NK-92 (cell line): Measurements from ENCODE around the gene LUM.

Source experiments
- DNase-seq: peaks from one replicate; lab custom pipeline; 2025; ENCODE audit not compliant: unreplicated experiment; lab: John Stamatoyannopoulos, UW

Gene LUM

GRCh38 chr12:91074851-91075250, 36.4 kb downstream of the LUM start:
- DNase-seq: no peak

- DNase-seq: no peak
These were observed 37.1 kb downstream of the LUM start for GRCh38 chr12:91074154-91074709.

DNA sequence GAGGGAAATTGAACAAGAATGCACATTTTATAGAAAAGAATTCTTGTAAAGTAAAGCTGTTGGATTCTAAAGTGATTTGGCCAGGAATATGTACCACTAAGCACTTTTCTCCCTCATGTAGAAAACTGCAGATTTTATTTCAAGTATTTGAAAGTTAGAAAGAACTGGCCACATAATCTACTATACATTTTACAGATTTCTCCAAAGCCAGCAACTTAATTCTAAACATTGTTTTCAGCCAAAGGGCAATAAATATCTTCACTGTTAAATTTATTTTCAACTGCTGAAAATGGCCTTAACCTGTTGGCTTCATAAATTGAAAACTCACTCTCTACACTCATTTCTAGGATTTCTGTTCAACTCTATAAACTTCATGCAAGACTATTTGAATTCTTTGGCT, 37.9 kb downstream of the LUM start:
- no peak for DNase-seq

DNA sequence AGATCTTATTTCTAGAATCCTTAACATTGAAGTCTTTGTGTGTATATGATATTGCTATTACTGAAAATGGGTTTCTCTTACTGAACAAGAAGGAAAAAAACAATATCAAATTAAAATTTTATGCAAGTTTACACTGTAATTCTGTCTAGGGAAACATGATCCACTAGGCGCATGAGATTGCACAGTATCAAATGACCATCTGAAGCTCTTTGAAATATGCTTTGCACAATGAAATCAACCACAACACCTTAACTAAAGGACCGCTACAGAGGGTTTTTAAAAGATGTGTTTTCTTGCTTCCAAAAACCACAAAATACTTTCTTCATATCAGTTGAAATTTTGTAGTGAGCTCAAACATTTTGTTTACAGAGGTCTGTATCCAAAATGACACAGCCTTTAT, 38.4 kb downstream of the LUM start:
- no peak for DNase-seq

DNA sequence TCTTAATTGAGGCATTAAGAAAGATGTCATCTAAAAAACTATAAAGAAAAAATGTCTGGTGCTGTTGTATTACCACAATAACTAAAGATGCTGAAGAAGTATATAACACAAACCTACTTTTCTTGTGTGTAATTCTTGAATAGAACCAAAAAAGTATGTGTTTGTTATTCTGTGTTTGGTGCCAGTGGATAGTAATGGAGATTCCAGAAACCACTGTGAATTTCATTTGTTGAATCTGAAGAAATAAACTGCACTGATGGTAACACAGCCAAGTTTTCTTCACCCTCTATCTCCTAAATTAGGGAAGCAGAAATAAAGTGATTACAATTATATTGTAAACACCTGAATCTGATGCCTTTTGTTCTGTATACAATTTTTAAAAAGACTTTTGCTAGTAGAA, 40.4 kb downstream of the LUM start:
- no peak for DNase-seq

- DNase-seq: no peak
These were observed 45.9 kb downstream of the LUM start for GRCh38 chr12:91065396-91065795.

DNA sequence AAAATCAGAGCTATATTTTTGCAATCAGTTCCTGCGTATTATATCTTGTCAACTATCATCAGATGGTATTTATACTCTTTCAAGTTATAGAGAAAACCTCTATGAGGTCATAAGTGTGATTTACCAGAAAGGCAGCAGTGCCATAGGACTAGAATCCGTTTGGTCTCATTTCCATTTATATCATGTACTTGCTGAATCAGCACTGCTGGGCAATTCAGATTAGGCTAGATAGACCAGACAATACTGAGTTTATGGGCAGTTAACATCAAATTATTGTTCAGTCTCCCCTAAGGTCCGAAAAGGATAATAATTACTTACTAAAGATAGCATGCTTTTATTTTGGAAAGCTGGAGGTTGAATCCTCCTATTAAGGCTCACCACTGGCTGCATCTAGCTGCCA, 46.7 kb downstream of the LUM start:
- no peak for DNase-seq

- DNase-seq: no peak
These were observed 50.2 kb downstream of the LUM start for GRCh38 chr12:91061091-91061490.

- no peak for DNase-seq
These were observed 52.1 kb downstream of the LUM start for GRCh38 chr12:91059211-91059610.

DNA sequence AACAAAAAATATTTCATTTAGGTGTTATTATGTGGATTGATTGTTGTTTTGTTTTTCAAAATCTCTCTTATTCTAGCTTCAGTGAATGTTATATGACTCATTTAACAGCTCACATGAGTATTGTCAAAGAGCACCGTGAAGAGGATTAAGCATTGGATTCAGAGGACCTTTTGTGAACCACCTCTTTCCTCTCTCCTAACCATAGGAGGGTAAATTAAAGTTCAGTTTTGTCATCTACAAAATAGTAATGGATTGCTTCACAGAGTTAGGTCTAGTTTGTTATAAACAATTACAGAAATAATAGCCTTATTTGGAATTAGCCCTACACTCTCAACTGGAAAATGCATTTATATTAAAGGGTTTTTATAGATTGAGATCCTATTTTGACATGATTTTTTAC, 52.5 kb downstream of the LUM start:
- DNase-seq: no peak

- DNase-seq: no peak
These were observed 53.7 kb downstream of the LUM start, which contains the start of gene KERA for GRCh38 chr12:91057368-91058165. Gene KERA, minus strand, starts transcription at chr12:91058024. Its CDS starts 1,743 bp downstream, at chr12:91056281.

DNA sequence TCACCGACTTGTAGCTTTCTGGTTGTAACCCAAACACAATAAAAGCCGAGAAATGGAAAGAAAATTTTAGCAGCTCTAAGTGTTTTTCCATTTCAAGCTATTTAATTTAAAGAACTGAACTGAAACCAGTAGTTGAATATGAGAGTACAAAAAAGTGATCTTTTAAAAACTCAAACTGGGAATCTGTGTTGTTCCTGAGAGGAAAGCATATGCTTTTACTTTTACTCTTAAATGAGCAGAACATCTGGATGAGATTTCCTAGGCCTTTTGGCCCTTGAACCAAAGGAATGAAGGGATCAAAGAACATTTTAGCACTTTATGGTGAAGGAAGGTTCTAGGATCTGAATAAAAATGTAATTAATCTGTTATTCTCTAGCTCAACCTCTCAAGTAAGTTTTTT, 54.8 kb downstream of the LUM start:
- DNase-seq: no peak

GRCh38 chr12:91055976-91056375, 55.3 kb downstream of the LUM start:
- DNase-seq: no peak

- no peak for DNase-seq
These were observed 57.2 kb downstream of the LUM start for GRCh38 chr12:91053951-91054715.
